GM10248 (cell line): ENCODE measurements around the gene ZNF697.
A peak's percentile ranks its signal among the peaks of the same experiment; 100 is the strongest.
"Not testable (repeated sequence)": the region's sequence is repeated elsewhere in the genome, so short reads cannot be mapped to it uniquely, and the experiment has no call there.

Experiments
- CTCF ChIA-PET: fragments of 300-600 bp; sonication (Branson Sonifier 250); formaldehyde crosslinking; extraction: SDS; loops from one replicate; lab custom pipeline; 2021; ENCODE audit warnings: antibody characterized with exemption; lab: Yijun Ruan, JAX
- POLR2A ChIA-PET: fragments of 350-650 bp; sonication (Branson Sonifier 250); formaldehyde crosslinking; extraction: SDS; loops from one replicate; lab custom pipeline; 2020; ENCODE audit warnings: antibody characterized with exemption; lab: Yijun Ruan, JAX
- DNase-seq: peaks from one replicate; pipeline ENCODE4 v3.0.0; 2012; ENCODE audit errors: extremely low spot score
- TF ChIP-seq, protein P1 (sequence below): IDR thresholded peaks from 2 replicates; pipeline ENCODE4 v1.5.1; 2012; ENCODE audit warnings: mild to moderate bottlenecking, low read depth; ENCODE audit errors: extremely low read depth, missing control alignments, control extremely low read depth

ZNF697 gene

DNA sequence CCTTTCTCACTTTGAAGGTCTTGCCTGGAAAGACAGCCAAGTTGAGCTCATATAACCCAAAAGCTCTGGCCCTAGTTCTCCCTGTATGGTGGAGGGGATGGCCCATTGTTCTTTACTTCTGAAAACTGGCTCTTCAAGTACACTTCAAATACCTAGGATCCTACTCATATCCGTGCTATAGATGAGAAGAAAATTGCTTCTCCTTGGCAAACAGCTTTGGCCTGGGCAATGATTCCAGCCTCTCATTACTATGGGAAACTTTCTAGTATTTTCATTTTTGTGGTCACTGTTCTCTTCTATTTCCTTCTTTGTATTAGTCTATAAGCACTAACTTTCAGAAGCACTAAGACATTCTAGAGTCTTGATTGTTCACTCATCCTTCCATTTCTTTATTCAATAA lies 53.7 kb downstream of the ZNF697 start:
- CTCF ChIA-PET, result interaction anchor here (1.9 kb wide), 1 partner anchor 17 kb away, joined by 6 read pairs; no protein-coding TSS in a partner anchor
- no peak for DNase-seq

DNA sequence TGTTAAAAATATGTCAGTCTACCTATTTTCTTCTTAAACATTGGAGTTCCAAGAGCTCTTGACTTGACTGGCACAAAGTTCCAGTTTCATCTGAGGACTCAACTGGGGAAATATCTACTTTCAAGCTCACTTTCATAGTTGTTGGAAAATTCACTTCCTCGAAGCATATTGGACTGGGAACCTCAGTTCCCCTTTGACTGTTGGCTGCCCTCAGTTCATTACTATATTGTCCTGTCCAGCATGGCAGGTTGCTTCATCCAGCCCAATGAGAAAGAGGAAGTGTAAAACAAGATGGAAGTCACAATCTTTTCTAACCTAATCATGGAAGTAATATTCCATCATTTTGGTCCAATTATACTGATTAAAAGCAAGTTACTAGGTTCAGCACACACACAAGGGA lies 54.3 kb downstream of the ZNF697 start:
- DNase-seq, result no peak
- CTCF ChIA-PET, result interaction anchor here (1.1 to 1.9 kb wide), 3 partner anchors 16 to 82 kb away, joined by 4 to 6 read pairs (median 6); no protein-coding TSS in a partner anchor
- TF ChIP-seq, protein P1, sequence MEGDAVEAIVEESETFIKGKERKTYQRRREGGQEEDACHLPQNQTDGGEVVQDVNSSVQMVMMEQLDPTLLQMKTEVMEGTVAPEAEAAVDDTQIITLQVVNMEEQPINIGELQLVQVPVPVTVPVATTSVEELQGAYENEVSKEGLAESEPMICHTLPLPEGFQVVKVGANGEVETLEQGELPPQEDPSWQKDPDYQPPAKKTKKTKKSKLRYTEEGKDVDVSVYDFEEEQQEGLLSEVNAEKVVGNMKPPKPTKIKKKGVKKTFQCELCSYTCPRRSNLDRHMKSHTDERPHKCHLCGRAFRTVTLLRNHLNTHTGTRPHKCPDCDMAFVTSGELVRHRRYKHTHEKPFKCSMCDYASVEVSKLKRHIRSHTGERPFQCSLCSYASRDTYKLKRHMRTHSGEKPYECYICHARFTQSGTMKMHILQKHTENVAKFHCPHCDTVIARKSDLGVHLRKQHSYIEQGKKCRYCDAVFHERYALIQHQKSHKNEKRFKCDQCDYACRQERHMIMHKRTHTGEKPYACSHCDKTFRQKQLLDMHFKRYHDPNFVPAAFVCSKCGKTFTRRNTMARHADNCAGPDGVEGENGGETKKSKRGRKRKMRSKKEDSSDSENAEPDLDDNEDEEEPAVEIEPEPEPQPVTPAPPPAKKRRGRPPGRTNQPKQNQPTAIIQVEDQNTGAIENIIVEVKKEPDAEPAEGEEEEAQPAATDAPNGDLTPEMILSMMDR, result no peak
- POLR2A ChIA-PET, result no interaction called here

More for the DNA sequence above, 53.7 kb downstream of the ZNF697 start:
- TF ChIP-seq, protein P1, result no peak
- POLR2A ChIA-PET, result no interaction called here

DNA sequence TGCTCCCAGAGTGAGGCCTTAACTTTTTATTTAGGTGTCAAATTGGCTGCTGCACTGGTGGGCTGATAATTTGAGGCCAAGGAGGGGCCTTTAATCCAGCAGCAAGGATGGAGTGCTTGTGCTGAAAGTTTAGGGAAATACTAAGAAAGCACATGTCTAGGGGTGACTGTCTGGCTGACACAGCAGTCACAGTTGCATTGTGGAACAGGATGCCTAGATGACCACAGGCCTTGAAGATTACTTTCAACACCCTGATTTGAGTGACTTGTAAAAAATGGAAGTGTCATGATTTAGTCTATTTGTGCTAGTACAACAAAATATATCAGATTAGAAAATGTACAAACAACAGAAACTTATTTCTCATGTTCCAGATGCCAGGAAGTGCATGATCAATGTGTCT lies 57.7 kb downstream of the ZNF697 start:
- ChIA-PET POLR2A (no interaction called here), CTCF (no interaction called here)
- no peak for DNase-seq
- TF ChIP-seq, protein P1, result no peak

DNA sequence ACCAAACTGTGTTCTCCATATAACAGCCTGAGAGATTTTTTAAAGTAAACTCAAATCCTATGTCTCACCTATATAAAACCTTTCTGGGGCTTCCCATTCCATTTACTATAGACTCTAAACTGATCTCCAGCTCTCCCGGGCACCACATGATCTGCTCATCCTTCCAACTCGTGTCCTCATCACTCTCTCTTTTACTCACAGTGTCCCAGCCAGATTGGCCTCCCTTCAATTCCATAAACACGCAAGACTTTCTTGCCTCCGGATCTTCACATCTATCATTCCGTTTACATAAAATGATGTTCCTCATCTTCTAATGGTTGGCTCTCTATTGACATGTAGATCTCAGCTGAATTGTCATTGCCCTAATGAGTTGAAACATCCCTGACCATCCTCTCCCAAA lies 59.4 kb downstream of the ZNF697 start:
- ChIA-PET CTCF (interaction anchor here (1.5 to 1.8 kb wide), 2 partner anchors 23 to 87 kb away, joined by 3 to 6 read pairs; no protein-coding TSS in a partner anchor), POLR2A (no interaction called here)
- no peak for DNase-seq
- TF ChIP-seq, protein P1, result no peak

DNA sequence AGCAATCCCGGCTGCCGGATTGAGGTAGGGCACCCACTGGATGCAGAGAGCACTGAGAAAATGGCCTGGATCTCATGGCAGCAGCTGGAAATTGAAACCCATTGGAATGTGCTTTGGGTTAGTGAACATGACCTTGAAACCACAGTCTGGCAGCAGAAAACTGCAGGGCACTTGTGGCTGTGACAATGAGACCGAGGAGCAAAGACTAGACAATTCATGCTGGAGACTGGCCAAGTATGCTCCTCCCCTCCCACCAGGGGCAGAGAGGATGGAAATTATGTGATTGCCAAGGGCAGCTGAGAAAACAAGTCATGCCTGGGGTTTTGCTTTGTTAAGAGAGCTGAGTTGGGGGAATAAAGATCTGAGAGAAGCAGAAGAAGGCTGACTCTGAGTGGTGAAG lies 60.7 kb downstream of the ZNF697 start:
- ChIA-PET POLR2A (no interaction called here), CTCF (interaction anchor here (1.3 to 1.8 kb wide), 2 partner anchors 75 to 88 kb away, joined by 4 to 6 read pairs; no protein-coding TSS in a partner anchor)
- TF ChIP-seq, protein P1, result no peak
- no peak for DNase-seq

DNA sequence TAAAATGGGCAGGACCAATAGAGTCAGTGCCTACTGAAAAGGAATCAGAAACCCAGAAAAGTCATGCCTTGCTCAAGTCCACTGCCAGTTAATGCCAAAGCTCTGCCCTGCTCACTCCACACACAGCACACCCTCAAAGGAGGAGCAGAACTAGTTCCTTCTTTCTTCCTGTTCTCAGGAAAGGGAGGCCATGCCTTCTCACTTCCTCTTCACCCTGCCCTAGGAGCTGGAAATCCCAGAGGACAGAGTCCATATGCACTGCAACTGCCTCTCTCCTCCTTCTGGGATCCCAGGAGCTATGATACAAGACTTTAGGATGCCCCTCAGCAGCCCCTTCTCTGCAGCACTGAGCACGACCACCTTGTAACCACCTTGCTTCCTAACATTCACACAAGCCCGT lies 62.3 kb downstream of the ZNF697 start:
- DNase-seq, POLR2A ChIA-PET: not testable (repeated sequence)
- CTCF ChIA-PET, result interaction anchor here (1.0 kb wide), 1 partner anchor 12 kb away, joined by 3 read pairs; no protein-coding TSS in a partner anchor

DNA sequence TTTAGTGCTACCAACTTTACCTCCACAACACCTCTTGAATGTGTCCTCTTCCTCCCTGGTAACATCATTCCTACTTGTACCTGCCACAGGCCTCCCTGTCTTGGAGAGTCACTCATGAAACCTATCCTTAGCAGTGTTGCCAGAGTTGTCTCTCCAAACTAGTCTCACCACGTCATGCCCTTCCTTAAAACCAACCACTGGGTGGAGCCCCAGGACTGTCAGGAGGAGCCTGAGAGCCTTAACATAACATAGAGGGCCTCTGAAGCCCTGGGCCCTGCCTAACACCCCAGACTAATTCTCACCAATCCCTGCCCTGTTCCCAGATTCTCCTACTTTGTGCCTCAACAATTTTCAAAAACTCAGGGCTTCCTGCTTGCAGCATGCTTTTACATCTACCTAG lies 65.3 kb downstream of the ZNF697 start:
- CTCF ChIA-PET, result no interaction called here
- DNase-seq, result peak; percentile 29
- TF ChIP-seq, protein P1, result peak; percentile 43
- POLR2A ChIA-PET, result no interaction called here

DNA sequence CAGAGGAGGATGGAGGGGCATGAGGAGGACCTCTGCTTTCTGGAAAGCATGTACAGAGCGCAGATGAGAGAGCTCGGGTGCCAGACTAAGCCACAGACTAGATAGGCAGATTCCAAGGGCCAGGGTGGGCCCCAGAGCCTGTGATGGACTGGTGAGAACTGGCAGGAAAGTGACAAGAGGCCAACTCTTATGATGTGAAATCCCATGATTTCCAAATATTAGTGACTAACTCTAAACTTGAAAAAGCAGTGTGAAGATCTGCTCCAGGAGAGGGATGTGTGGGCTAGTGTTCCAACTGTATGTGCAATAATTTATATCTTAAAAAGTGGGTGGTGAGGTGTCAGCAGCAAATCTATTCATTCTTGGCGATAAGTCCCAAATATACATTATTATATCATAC lies 67.0 kb downstream of the ZNF697 start:
- DNase-seq, POLR2A ChIA-PET, CTCF ChIA-PET: not testable (repeated sequence)
